SK-N-SH (cell line): Measurements from ENCODE around the gene USP13. TPM values are rescaled to one million over a fixed set of nuclear protein-coding genes. Genes with fewer than 3 reads are reported as not detected.

Source experiments
- CTCF ChIA-PET: fragments of 300-600, 350-600 bp; formaldehyde crosslinking; extraction: SDS; loops from one replicate; lab custom pipeline; 2021; lab: Yijun Ruan, JAX
- POLR2A ChIA-PET: fragments of 350-600 bp; sonication (Branson Sonifier 250); formaldehyde crosslinking; extraction: SDS; loops from one replicate; lab custom pipeline; 2020; ENCODE audit warnings: antibody characterized with exemption, inconsistent platforms; lab: Yijun Ruan, JAX
- DNase-seq: peaks from one replicate; pipeline ENCODE4 v3.0.0; 2012
- H2AFZ ChIP-seq: fragments of 200-600 bp; sonication (generic); 2 replicates; pipeline ENCODE4 v1.8.1; 2016; ENCODE audit warnings: antibody characterized with exemption, mild to moderate bottlenecking, low read depth
- H3F3A ChIP-seq: fragments of 200-600 bp; sonication (generic); replicated peaks from 2 replicates; pipeline ENCODE3; 2016; ENCODE audit warnings: antibody characterized with exemption, mild to moderate bottlenecking; ENCODE audit not compliant: insufficient read depth
- H3K27ac ChIP-seq, 2 experiments: fragments of 200-500 bp in 1 of 2; fragments of 200-600 bp in 1 of 2; sonication (Bioruptor generic) in 1 of 2; sonication (generic), shearing (Covaris generic) in 1 of 2; 2 replicates each; pipeline versions ENCODE4 v1.5.1 to v1.6.1; 2014 to 2016; ENCODE audit warnings: low read depth in 2 of 2, inconsistent platforms in 1 of 2, low read length in 1 of 2, mild to moderate bottlenecking in 1 of 2, mixed read lengths in 1 of 2
- H3K27me3 ChIP-seq: fragments of 200-600 bp; sonication (generic), shearing (Covaris generic); 2 replicates; pipeline ENCODE4 v1.6.1; 2016; ENCODE audit warnings: mixed run types; ENCODE audit not compliant: insufficient read depth
- H3K36me3 ChIP-seq, 2 experiments: fragments of 200-500 bp in 1 of 2; fragments of 200-600 bp in 1 of 2; sonication (Bioruptor generic) in 1 of 2; sonication (generic) in 1 of 2; replicated peaks in 1 of 2; 2 replicates each; pipeline versions ENCODE3 to v1.5.1; 2014 to 2016; ENCODE audit warnings: low read length in 1 of 2, mild to moderate bottlenecking in 1 of 2; ENCODE audit not compliant: insufficient read depth in 2 of 2, control insufficient read depth in 1 of 2
- H3K4me1 ChIP-seq, 2 experiments: fragments of 200-500 bp in 1 of 2; fragments of 200-600 bp in 1 of 2; sonication (Bioruptor generic) in 1 of 2; sonication (generic), shearing (Covaris generic) in 1 of 2; 2 replicates each; pipeline versions ENCODE4 v1.5.1 to v1.6.1; 2014 to 2016; ENCODE audit warnings: low read depth in 1 of 2, low read length in 1 of 2, mixed run types in 1 of 2; ENCODE audit not compliant: insufficient read depth in 2 of 2, control insufficient read depth in 1 of 2
- H3K4me2 ChIP-seq: fragments of 200-600 bp; sonication (generic), shearing (Covaris generic); 2 replicates; pipeline ENCODE4 v1.6.1; 2017; ENCODE audit warnings: mixed run types
- H3K4me3 ChIP-seq, 2 experiments: fragments of 200-500 bp in 1 of 2; fragments of 200-600 bp in 1 of 2; sonication (Bioruptor generic) in 1 of 2; sonication (generic), shearing (Covaris generic) in 1 of 2; 2 replicates each; pipeline versions ENCODE4 v1.5.1 to v1.8.1; 2014 to 2016; ENCODE audit warnings: low read depth in 2 of 2, inconsistent platforms in 1 of 2, low read length in 1 of 2, mild to moderate bottlenecking in 1 of 2, mixed read lengths in 1 of 2, moderate library complexity in 1 of 2
- H3K79me2 ChIP-seq: fragments of 200-600 bp; sonication (generic); 2 replicates; pipeline ENCODE4 v1.8.1; 2017; ENCODE audit warnings: mild to moderate bottlenecking; ENCODE audit not compliant: insufficient read depth
- H3K9ac ChIP-seq: fragments of 200-600 bp; sonication (generic); 2 replicates; pipeline ENCODE4 v1.6.1; 2017; ENCODE audit warnings: mixed run types
- H3K9me2 ChIP-seq: fragments of 200-600 bp; sonication (generic); 2 replicates; pipeline ENCODE4 v1.6.1; 2017; ENCODE audit warnings: mixed run types
- H3K9me3 ChIP-seq: fragments of 200-600 bp; sonication (generic); 2 replicates; pipeline ENCODE4 v1.6.1; 2017; ENCODE audit warnings: mixed run types, mild to moderate bottlenecking, moderate library complexity
- H4K20me1 ChIP-seq: fragments of 200-600 bp; sonication (generic); 2 replicates; pipeline ENCODE4 v1.6.1; 2017; ENCODE audit warnings: mild to moderate bottlenecking, mixed run types; ENCODE audit not compliant: insufficient read depth
- FOSL2 ChIP-seq: IDR thresholded peaks from 2 replicates; pipeline ENCODE4 v1.4.0; 2012; ENCODE audit warnings: low read depth, mild to moderate bottlenecking, moderate library complexity, borderline replicate concordance
- FOXM1 ChIP-seq: IDR thresholded peaks from 2 replicates; pipeline ENCODE4 v1.4.0; 2012; ENCODE audit warnings: low read depth, mild to moderate bottlenecking
- JUND ChIP-seq: IDR thresholded peaks from 2 replicates; pipeline ENCODE4 v1.4.0; 2012
- NRF1 ChIP-seq: IDR thresholded peaks from 2 replicates; pipeline ENCODE4 v1.6.1; 2012; ENCODE audit warnings: low read depth, mild to moderate bottlenecking, low read length
- RXRA ChIP-seq: IDR thresholded peaks from 2 replicates; pipeline ENCODE4 v1.4.0; 2012; ENCODE audit warnings: low read depth, mild to moderate bottlenecking, borderline replicate concordance
- SIN3A ChIP-seq: IDR thresholded peaks from 2 replicates; pipeline ENCODE4 v1.6.1; 2012; ENCODE audit warnings: low read depth, mild to moderate bottlenecking, low read length, moderate library complexity, borderline replicate concordance
- TEAD4 ChIP-seq: IDR thresholded peaks from 2 replicates; pipeline ENCODE4 v1.4.0; 2012; ENCODE audit warnings: mild to moderate bottlenecking, borderline replicate concordance; ENCODE audit not compliant: insufficient read depth
- WGBS: methylation state at CpG from one replicate; pipeline ENCODE4 v1.1.6; 2017; ENCODE audit warnings: low lambda C conversion rate; 5-methylcytosine and 5-hydroxymethylcytosine counted together
- polyA plus RNA-seq, 3 experiments: library from polyadenylated mRNA; depleted of rRNA; stranded (reverse); fragments of >200 nt; gene quantifications; 2 replicates each; pipeline ENCODE4 v1.2.3, GENCODE V29; 2012
- TF ChIP-seq, protein P1 (sequence below): fragments of 150-350 bp; IDR thresholded peaks from 2 replicates; pipeline ENCODE4 v1.6.1; 2016; ENCODE audit warnings: mild to moderate bottlenecking, low read depth, low read length
- TF ChIP-seq, protein P2 (sequence below): IDR thresholded peaks from 2 replicates; pipeline ENCODE4 v1.6.1; 2012; ENCODE audit warnings: mild to moderate bottlenecking, low read depth, low read length, moderate library complexity
- TF ChIP-seq, protein P3 (sequence below): IDR thresholded peaks from 2 replicates; pipeline ENCODE4 v1.4.0; 2012; ENCODE audit warnings: low read depth
- TF ChIP-seq, protein P4 (sequence below): fragments of 200-600 bp; sonication (generic); IDR thresholded peaks from 2 replicates; pipeline ENCODE4 v1.6.1; 2017; ENCODE audit warnings: antibody characterized with exemption, mild to moderate bottlenecking, moderate library complexity

The USP13 gene
- polyA plus RNA-seq, 1 of the 3 experiments (the other 2 are of a cell fraction), result 8.2 TPM

DNA sequence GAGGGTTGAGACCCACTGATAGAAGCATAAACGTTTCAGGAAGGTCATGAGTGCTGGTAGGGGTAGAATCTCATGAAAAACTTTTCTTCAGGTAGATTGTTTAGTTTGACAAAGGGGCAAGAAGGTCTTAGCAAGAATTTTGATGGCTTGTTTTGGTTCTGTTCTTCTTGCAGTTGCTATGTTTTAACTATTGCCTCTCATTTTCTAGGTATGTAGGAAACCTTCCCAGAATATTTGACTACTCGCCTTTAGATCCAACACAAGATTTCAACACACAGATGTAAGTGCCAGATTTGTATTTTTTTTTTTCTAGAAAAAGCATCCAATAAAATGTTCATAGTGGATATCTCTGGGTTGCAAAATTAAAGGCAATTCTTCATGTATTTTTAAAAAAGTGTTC is 77.1 kb downstream of the USP13 start:
- POLR2A ChIA-PET, result no interaction called here
- Histone ChIP-seq H3K9me3 (no peaks in the 10 kb centered on the region), H3F3A (no peaks in the 10 kb centered on the region), H3K9me2 (no peaks in the 10 kb centered on the region), H2AFZ (no peak overlapping the region)
- TF ChIP-seq, protein P1, sequence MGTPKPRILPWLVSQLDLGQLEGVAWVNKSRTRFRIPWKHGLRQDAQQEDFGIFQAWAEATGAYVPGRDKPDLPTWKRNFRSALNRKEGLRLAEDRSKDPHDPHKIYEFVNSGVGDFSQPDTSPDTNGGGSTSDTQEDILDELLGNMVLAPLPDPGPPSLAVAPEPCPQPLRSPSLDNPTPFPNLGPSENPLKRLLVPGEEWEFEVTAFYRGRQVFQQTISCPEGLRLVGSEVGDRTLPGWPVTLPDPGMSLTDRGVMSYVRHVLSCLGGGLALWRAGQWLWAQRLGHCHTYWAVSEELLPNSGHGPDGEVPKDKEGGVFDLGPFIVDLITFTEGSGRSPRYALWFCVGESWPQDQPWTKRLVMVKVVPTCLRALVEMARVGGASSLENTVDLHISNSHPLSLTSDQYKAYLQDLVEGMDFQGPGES, result no peak
- TF ChIP-seq, protein P2, sequence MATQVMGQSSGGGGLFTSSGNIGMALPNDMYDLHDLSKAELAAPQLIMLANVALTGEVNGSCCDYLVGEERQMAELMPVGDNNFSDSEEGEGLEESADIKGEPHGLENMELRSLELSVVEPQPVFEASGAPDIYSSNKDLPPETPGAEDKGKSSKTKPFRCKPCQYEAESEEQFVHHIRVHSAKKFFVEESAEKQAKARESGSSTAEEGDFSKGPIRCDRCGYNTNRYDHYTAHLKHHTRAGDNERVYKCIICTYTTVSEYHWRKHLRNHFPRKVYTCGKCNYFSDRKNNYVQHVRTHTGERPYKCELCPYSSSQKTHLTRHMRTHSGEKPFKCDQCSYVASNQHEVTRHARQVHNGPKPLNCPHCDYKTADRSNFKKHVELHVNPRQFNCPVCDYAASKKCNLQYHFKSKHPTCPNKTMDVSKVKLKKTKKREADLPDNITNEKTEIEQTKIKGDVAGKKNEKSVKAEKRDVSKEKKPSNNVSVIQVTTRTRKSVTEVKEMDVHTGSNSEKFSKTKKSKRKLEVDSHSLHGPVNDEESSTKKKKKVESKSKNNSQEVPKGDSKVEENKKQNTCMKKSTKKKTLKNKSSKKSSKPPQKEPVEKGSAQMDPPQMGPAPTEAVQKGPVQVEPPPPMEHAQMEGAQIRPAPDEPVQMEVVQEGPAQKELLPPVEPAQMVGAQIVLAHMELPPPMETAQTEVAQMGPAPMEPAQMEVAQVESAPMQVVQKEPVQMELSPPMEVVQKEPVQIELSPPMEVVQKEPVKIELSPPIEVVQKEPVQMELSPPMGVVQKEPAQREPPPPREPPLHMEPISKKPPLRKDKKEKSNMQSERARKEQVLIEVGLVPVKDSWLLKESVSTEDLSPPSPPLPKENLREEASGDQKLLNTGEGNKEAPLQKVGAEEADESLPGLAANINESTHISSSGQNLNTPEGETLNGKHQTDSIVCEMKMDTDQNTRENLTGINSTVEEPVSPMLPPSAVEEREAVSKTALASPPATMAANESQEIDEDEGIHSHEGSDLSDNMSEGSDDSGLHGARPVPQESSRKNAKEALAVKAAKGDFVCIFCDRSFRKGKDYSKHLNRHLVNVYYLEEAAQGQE, result no peak
- no peak for TF ChIP-seq NRF1
- TF ChIP-seq TEAD4, result no peak
- no peak for TF ChIP-seq FOSL2
- no peak for TF ChIP-seq RXRA
- TF ChIP-seq, protein P3, sequence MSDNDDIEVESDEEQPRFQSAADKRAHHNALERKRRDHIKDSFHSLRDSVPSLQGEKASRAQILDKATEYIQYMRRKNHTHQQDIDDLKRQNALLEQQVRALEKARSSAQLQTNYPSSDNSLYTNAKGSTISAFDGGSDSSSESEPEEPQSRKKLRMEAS, result no peak
- TF ChIP-seq, protein P4, sequence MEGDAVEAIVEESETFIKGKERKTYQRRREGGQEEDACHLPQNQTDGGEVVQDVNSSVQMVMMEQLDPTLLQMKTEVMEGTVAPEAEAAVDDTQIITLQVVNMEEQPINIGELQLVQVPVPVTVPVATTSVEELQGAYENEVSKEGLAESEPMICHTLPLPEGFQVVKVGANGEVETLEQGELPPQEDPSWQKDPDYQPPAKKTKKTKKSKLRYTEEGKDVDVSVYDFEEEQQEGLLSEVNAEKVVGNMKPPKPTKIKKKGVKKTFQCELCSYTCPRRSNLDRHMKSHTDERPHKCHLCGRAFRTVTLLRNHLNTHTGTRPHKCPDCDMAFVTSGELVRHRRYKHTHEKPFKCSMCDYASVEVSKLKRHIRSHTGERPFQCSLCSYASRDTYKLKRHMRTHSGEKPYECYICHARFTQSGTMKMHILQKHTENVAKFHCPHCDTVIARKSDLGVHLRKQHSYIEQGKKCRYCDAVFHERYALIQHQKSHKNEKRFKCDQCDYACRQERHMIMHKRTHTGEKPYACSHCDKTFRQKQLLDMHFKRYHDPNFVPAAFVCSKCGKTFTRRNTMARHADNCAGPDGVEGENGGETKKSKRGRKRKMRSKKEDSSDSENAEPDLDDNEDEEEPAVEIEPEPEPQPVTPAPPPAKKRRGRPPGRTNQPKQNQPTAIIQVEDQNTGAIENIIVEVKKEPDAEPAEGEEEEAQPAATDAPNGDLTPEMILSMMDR, result no peak
- TF ChIP-seq FOXM1, result no peak
- no peak for TF ChIP-seq JUND
- TF ChIP-seq SIN3A, result no peak
- TF ChIP-seq, all 33 proteins: peak for 0
- no peak for DNase-seq
- WGBS, result 94% methylated on average over 2 of the region's 2 CpGs
- H3K27me3 ChIP-seq, result no peaks in the 10 kb centered on the region
- H3K27ac ChIP-seq, result no peak overlapping the region
- H4K20me1 ChIP-seq, result no peaks in the 10 kb centered on the region
- peaks cover 6% of the 10 kb centered on the region; the same call in 1 of the 2 replicates for H3K79me2 ChIP-seq
- no peak overlapping the region for H3K9ac ChIP-seq
- H3K4me2 ChIP-seq, result no peak overlapping the region
- peaks cover 0 to 2% of the 10 kb centered on the region in 2 experiments; a peak in 1 of 4 replicates for H3K4me1 ChIP-seq
- CTCF ChIA-PET, result interaction anchor here (0.6 kb wide), 1 partner anchor 1354 kb away, joined by 3 read pairs; no protein-coding TSS in a partner anchor
- peaks cover 9 to 27% of the 10 kb centered on the region in 2 experiments for H3K36me3 ChIP-seq
- H3K4me3 ChIP-seq, result no peak overlapping the region
